Endothelial cell of umbilical vein (primary cell): ENCODE data around the gene NOXA1. TPM values are rescaled to one million over a fixed set of nuclear protein-coding genes. Genes with fewer than 3 reads are reported as not detected.

ENCODE experiments used
- BruUV-seq: library from RNA; stranded (reverse); fragments of 400-500 nt; replicated peaks from 2 replicates; lab custom pipeline; 2021; lab: Mats Ljungman, UMichigan
- CTCF ChIA-PET: fragments of 300-600, 350-600 bp; sonication (Branson Sonifier 250); formaldehyde crosslinking; loops from one replicate; lab custom pipeline; 2021; ENCODE audit warnings: antibody characterized with exemption, inconsistent platforms; lab: Charles Lee
- POLR2A ChIA-PET: fragments of 300-600, 350-600 bp; sonication (Branson Sonifier 250); formaldehyde crosslinking; loops from one replicate; lab custom pipeline; 2021; ENCODE audit warnings: antibody characterized with exemption, inconsistent platforms; lab: Charles Lee
- DNase-seq: peaks from one replicate; pipeline ENCODE4 v3.0.0-alpha.2; 2011; ENCODE audit warnings: low read depth, low spot score
- FAIRE-seq: peaks from 2 replicates; lab custom pipeline; 2011; peaks lifted over from hg19 to GRCh38; lab: Jason Lieb, UNC
- H2AFZ ChIP-seq: 2 replicates; pipeline ENCODE4 v1.6.0; 2012; ENCODE audit warnings: low read depth, low read length, control low read depth, inconsistent platforms
- H3K27ac ChIP-seq: 2 replicates; pipeline ENCODE4 v1.5.1; 2011; ENCODE audit warnings: low read depth, mild to moderate bottlenecking, control low read depth, low read length, moderate library complexity; ENCODE audit not compliant: insufficient read depth
- H3K27me3 ChIP-seq, 2 experiments: 2 replicates each; pipeline versions ENCODE4 v1.6.0 to v1.6.1; 2011; ENCODE audit warnings: low read length in 2 of 2, mixed read lengths in 1 of 2; ENCODE audit not compliant: control insufficient read depth in 2 of 2, insufficient read depth in 2 of 2
- H3K36me3 ChIP-seq, 2 experiments: 2 replicates in 1 of 2; 3 replicates in 1 of 2; pipeline ENCODE4 v1.5.1; 2011; ENCODE audit warnings: low read length in 2 of 2, mild to moderate bottlenecking in 1 of 2, moderate library complexity in 1 of 2; ENCODE audit not compliant: control insufficient read depth in 2 of 2, insufficient read depth in 2 of 2; ENCODE audit errors: extremely low read depth in 1 of 2
- H3K4me1 ChIP-seq: 3 replicates; pipeline ENCODE4 v1.5.1; 2011; ENCODE audit warnings: mild to moderate bottlenecking, low read length; ENCODE audit not compliant: control insufficient read depth, insufficient read depth; ENCODE audit errors: extremely low read depth
- H3K4me2 ChIP-seq: 2 replicates; pipeline ENCODE4 v1.6.1; 2011; ENCODE audit warnings: low read length, control low read depth, mixed read lengths; ENCODE audit not compliant: insufficient read depth
- H3K4me3 ChIP-seq, 3 experiments: fragments of 200-600 bp in 1 of 3; sonication (generic), shearing (Covaris generic) in 1 of 3; replicated peaks in 1 of 3; 2 replicates each; pipeline ENCODE4 v1.5.1; 2011 to 2016; ENCODE audit warnings: control low read depth in 3 of 3, low read length in 3 of 3, mild to moderate bottlenecking in 2 of 3, inconsistent platforms in 1 of 3, low read depth in 1 of 3, moderate library complexity in 1 of 3; ENCODE audit not compliant: insufficient read depth in 1 of 3
- H3K79me2 ChIP-seq: 2 replicates; pipeline ENCODE4 v1.6.0; 2012; ENCODE audit warnings: low read length, inconsistent platforms; ENCODE audit not compliant: control insufficient read depth, insufficient read depth
- H3K9ac ChIP-seq: replicated peaks from 2 replicates; pipeline ENCODE3; 2011; ENCODE audit warnings: low read length, control low read depth; ENCODE audit not compliant: insufficient read depth; ENCODE audit errors: extremely low read depth
- H3K9me1 ChIP-seq: replicated peaks from 3 replicates; pipeline ENCODE4 v1.6.0; 2011; ENCODE audit warnings: mild to moderate bottlenecking, low read length; ENCODE audit not compliant: control insufficient read depth, insufficient read depth; ENCODE audit errors: extremely low read depth
- H3K9me3 ChIP-seq: replicated peaks from 2 replicates; pipeline ENCODE4 v1.5.1; 2012; ENCODE audit warnings: low read length, inconsistent platforms; ENCODE audit not compliant: control insufficient read depth, insufficient read depth
- H4K20me1 ChIP-seq: replicated peaks from 2 replicates; pipeline ENCODE3; 2011; ENCODE audit warnings: mild to moderate bottlenecking, low read length; ENCODE audit not compliant: control insufficient read depth, insufficient read depth; ENCODE audit errors: extremely low read depth
- EZH2 ChIP-seq: IDR thresholded peaks from 2 replicates; pipeline ENCODE4 v1.6.1; 2012; ENCODE audit warnings: borderline replicate concordance, low read depth, mild to moderate bottlenecking, moderate library complexity, low read length, inconsistent platforms; ENCODE audit not compliant: severe bottlenecking
- FOS ChIP-seq: IDR thresholded peaks from 2 replicates; pipeline ENCODE4 v1.6.1; 2011; ENCODE audit warnings: mild to moderate bottlenecking, low read length, moderate library complexity, borderline replicate concordance; ENCODE audit not compliant: insufficient read depth
- MAX ChIP-seq: IDR thresholded peaks from 2 replicates; pipeline ENCODE4 v1.6.1; 2011; ENCODE audit not compliant: insufficient read depth, insufficient read length
- POLR2A ChIP-seq: IDR thresholded peaks from 2 replicates; pipeline ENCODE4 v1.6.1; 2012; ENCODE audit warnings: low read depth, mild to moderate bottlenecking, control low read depth, low read length
- POLR2AphosphoS5 ChIP-seq: IDR thresholded peaks from 2 replicates; pipeline ENCODE4 v1.6.1; 2012; ENCODE audit warnings: low read depth, mild to moderate bottlenecking, control low read depth, low read length, moderate library complexity; ENCODE audit not compliant: insufficient read depth
- dilution Hi-C: fragments of 300-500 bp; cut with MboI; formaldehyde crosslinking; loops from one replicate; pipeline ENCODE4 v1.15.0; 2019; ENCODE audit warnings: low sequenced_read_pairs; ENCODE audit not compliant: extremely low pct_ligation_motif_present
- intact Hi-C: fragments of 100-400 bp; cut with micrococcal nuclease; formaldehyde crosslinking; loops from one replicate; pipeline ENCODE4 v1.10.0; 2022
- polyA plus RNA-seq, 4 experiments: library from polyadenylated mRNA; depleted of rRNA in 3 of 4; stranded (reverse) in 3 of 4; unstranded in 1 of 4; fragments of >200 nt; gene quantifications; 2 replicates each; pipeline versions ENCODE4 v1.2.1 to v1.2.3, GENCODE V29; 2011 to 2012; ENCODE audit warnings: missing spikeins in 1 of 4
- total RNA-seq: library from RNA; stranded (reverse); gene quantifications from 2 replicates; pipeline ENCODE4 v1.2.3, GENCODE V29; 2021
- TF ChIP-seq, protein P1 (sequence below), 2 donors: IDR thresholded peaks; 1 replicate in 1 of 2; 2 replicates in 1 of 2; pipeline ENCODE4 v1.5.1; 2011; ENCODE audit warnings: low read length in 2 of 2, mild to moderate bottlenecking in 2 of 2, moderate library complexity in 2 of 2, control low read depth in 1 of 2, inconsistent platforms in 1 of 2, low read depth in 1 of 2; ENCODE audit not compliant: insufficient read depth in 1 of 2; ENCODE audit errors: extremely low read depth in 1 of 2

The NOXA1 gene
- total and polyA plus RNA-seq, 2 donors (not counting 3 experiments of a cell fraction or from before 2014, with no cell fraction given), result 0.40 to 0.91 TPM

GRCh38 chr9:137445275-137445807, 22.1 kb downstream of the NOXA1 start:
- Histone ChIP-seq H3K27me3 (no peaks in the 10 kb centered on the region), H4K20me1 (no peaks in the 10 kb centered on the region), H3K9ac (no peak overlapping the region), H3K4me2 (no peak overlapping the region), H3K79me2 (no peaks in the 10 kb centered on the region), H3K27ac (no peak overlapping the region), H3K36me3 (peaks cover 3 to 14% of the 10 kb centered on the region in 2 experiments), H3K4me3 (no peak overlapping the region), H3K9me3 (no peaks in the 10 kb centered on the region), H2AFZ (no peak overlapping the region), H3K9me1 (no peaks in the 10 kb centered on the region), H3K4me1 (no peaks in the 10 kb centered on the region)
- POLR2A ChIA-PET, result no interaction called here
- DNase-seq, result peak; percentile 78
- CTCF ChIA-PET, result interaction anchor here (0.7 to 3.0 kb wide), 8 partner anchors 11 to 158 kb away, joined by 3 to 42 read pairs (median 4); partner anchors contain the start of genes EXD3, NOXA1 and NRARP
- intact Hi-C loops (loop anchor here (1.0 kb wide), 4 partner anchors 22 to 158 kb away; partner anchors contain the start of genes EXD3 and NOXA1), dilution Hi-C loops (no loop called here)
- TF ChIP-seq EZH2 (no peak), FOS (peak; percentile 72), MAX (no peak), POLR2A (no peak), POLR2AphosphoS5 (peak; percentile 20)
- TF ChIP-seq, protein P1, sequence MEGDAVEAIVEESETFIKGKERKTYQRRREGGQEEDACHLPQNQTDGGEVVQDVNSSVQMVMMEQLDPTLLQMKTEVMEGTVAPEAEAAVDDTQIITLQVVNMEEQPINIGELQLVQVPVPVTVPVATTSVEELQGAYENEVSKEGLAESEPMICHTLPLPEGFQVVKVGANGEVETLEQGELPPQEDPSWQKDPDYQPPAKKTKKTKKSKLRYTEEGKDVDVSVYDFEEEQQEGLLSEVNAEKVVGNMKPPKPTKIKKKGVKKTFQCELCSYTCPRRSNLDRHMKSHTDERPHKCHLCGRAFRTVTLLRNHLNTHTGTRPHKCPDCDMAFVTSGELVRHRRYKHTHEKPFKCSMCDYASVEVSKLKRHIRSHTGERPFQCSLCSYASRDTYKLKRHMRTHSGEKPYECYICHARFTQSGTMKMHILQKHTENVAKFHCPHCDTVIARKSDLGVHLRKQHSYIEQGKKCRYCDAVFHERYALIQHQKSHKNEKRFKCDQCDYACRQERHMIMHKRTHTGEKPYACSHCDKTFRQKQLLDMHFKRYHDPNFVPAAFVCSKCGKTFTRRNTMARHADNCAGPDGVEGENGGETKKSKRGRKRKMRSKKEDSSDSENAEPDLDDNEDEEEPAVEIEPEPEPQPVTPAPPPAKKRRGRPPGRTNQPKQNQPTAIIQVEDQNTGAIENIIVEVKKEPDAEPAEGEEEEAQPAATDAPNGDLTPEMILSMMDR (IDR thresholded peaks at IDR 0.05; ENCODE audit: extremely low read depth in 1 of 2, insufficient read depth in 1 of 2, low read depth in 1 of 2, low read length in 2 of 2), result peak; percentile 77 to 87
- BruUV-seq, result no TSS peak
- FAIRE-seq, result peak; percentile 85
